HG03039 (cell line): ENCODE results near the gene TMEM179.
"Not testable (repeated sequence)": the region's sequence is repeated elsewhere in the genome, so short reads cannot be mapped to it uniquely, and the experiment has no call there.

Experiments
- ATAC-seq: cut with Tn5 transposase; IDR thresholded peaks from one replicate; pipeline ENCODE4 v1.9.1; 2021; ENCODE audit warnings: mild to moderate bottlenecking, moderate library complexity; ENCODE audit not compliant: unreplicated experiment

The TMEM179 gene

GRCh38 chr14:104588066-104588857, 16.3 kb downstream of the TMEM179 start:
- no peak for ATAC-seq

DNA sequence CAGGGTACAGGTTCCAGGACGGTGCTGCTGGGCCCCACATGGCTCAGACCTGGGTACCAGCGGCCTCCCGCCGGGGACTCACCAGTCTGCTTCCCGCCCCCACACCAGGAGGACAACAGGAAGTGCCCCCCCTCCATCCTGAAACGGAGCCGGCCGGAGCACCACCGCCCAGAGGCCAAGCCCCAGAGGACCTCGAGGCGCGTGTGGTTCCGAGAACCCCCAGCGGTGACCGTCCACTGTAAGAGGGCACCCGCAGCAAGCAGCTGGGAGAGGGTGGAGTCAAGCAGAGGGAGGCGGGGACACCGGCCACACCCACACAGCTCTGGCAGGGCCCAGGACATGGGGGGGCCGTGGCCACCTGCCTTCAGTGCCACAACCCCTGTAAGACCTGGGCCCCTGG, 16.9 kb downstream of the TMEM179 start:
- ATAC-seq = no peak

DNA sequence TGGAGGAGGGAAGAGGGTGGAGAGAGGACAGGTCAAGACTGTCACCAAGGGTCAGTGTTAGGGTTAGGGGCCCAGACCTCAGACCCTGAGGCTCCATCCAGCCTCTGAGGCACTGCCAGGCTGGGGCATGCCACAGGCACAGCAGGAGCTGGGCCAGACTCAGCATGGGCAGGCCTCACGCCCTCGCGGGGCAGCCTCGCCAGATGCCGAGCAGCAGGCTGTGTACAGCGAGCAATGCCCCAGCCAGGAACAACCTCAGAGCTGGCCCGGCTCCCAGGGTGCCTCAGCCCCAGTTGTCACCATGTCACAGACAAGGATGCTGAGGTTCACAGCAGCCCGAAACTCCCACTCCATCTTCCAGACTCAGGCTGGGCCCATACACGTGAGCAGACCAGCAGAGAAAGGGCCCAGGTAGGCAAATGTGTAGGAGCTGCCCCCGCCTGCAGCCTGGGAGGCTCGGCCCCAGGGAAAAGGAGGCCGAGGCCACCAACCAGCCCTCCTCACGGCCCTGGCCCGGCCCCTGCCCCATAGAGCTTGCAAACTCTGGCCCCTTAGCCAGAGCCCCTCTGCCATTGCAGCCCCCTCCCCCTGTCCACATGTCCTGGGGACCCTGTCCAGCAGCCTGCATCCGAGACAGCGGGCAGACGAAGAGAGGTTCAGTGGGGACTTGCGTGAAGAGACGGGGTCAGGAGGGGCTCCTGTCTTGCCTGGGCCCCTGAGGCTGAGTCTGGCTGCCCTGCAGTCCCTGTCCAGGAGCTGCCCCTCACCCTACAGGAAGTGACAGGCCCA, 17.5 kb downstream of the TMEM179 start:
- no peak for ATAC-seq

- ATAC-seq = no peak
Measured at GRCh38 chr14:104585966-104586697, 18.4 kb downstream of the TMEM179 start.

DNA sequence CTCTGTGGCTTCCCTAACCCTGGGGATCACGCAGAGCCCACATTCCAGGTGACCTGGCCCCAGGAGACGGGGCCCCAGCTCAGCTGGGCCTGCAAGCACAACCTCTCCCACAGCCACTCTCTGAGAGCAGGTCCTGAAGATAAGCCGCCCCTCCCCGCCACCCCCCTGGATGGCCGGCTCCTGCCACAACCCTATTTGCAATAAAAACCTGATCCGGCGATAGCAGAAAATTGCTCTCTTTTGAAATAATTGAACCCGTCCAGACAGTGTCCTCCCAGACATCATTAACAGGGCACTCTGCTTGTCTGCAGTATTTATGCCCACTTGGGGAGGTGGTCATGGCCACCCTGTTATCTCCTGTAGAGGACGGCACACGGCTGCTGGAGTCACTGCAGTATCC, 20.0 kb downstream of the TMEM179 start:
- ATAC-seq = no peak

DNA sequence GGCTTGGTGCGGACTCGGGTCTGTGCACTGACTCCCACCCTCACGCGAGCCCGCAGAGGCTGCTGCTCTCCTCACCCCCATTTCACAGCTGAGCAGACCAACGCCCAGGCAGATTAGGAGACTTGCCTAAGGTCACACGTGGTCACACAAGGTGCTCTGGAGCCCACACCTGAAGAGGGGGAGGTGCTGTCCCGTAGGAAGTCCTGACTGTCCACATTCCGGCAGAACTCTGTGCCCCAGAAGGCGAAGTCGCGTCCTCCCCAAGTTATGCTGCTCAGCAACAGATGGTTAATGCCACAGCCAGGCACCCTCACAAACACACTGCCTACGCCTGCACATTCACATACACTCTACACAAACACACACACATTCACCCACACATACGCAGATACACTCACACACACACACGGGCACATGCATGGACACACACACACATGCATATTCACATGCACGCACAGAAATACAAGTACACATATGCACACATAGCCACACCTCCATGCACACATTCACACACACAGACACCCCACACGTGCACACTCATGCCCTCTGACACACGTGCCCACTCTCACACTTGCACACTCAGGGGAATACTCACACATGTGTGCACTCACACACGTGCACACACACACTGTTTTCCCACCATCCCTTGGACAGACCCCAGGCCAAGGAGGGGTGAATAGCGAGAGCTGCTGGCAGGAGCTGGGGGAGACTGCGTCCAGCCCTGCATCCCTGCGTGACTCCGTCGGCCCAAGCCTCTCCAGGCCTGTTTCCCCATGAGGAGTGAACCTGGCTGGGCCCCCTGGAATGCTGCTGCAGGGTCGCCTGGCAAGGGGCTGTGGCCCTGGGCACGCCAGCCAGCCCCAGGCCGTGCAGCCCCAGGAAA, 20.9 kb downstream of the TMEM179 start:
- no peak for ATAC-seq

DNA sequence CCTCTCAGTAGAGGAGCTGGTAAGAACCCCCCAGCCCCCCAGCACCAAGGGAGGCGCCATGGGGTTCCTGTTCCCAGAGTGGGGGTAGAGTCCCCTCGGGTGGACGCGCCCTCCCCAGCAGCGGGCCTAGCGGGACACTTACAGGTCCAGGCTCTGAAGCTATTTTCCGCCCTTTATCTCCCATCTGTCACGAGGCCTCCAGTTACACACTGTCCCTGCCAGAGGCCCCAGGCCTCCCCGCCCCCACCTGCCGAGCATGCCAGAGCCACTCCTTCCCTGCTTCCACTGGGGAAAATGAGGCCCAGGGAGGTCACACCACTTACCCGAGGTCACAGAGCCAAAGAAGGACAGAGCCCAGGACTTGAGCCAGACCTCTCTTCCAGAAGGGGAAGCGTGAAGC, 21.9 kb downstream of the TMEM179 start:
- no peak for ATAC-seq

- no peak for ATAC-seq
Measured at GRCh38 chr14:104582005-104582404, 22.6 kb downstream of the TMEM179 start.

DNA sequence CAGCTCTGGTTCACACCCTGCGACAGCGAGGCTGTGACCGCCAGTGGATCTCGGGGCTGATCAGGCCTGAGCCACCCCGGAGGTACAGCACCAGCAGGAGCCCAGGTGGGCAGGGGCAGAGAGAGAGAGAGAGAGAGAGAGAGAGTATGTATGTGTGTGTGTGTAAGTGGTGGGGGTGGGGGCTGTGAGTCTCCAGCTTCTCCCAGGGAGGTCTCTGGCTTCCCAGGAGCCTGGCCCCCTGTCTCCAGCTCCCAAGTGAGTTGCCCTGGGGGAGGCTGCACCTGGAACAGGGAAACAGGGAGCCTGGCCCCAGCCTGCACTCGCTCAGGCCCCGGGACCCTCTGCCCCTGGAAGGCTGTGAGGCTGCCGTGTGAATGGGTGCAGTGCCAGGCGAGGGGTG, 23.1 kb downstream of the TMEM179 start:
- ATAC-seq = no peak

GRCh38 chr14:104580961-104581360, 23.6 kb downstream of the TMEM179 start:
- ATAC-seq = no peak

DNA sequence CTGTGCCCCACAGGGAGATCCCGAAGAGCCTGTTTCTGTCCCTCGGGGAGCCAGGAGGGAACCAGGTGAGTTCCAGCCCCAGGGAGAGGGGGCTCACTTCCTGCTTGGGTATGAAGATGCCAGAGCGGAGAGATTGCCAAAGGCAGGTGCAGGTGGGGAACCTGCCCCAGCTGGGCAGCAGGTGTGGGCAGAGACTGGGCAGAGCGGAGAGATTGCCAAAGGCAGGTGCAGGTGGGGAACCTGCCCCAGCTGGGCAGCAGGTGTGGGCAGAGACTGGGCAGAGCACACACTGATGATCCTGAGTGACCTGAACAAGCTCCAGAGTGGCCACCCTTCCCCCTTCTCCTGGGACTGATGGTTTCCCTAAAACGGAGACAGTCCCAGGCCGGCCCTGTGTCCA, 24.6 kb downstream of the TMEM179 start:
- ATAC-seq = not testable (repeated sequence)

DNA sequence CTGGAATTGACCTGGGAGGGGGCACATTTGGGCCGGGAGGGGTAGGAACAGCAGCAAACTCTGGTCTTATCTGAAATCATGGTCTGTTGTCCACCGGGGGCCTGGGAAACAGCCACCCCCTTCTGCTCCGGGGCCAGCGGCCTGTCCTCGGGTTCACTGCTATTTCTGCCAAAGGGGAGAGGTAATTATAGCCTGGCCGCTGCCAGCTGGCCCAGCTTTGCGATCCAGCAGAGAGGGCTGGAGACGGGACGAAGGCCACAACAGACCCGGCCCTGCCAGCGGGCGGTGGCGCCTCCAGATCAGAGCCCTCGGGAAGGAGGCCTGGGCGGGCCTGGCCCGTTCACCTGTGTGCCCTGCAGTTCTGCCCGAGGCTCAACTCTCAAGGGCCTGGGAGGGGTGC, 25.1 kb downstream of the TMEM179 start, which contains the start of gene C14orf180:
TSS of gene C14orf180 (plus strand) at position 258 of the 400 bp plus-strand sequence. CDS start 6,667 bp downstream, outside the sequence.
- no peak for ATAC-seq

DNA sequence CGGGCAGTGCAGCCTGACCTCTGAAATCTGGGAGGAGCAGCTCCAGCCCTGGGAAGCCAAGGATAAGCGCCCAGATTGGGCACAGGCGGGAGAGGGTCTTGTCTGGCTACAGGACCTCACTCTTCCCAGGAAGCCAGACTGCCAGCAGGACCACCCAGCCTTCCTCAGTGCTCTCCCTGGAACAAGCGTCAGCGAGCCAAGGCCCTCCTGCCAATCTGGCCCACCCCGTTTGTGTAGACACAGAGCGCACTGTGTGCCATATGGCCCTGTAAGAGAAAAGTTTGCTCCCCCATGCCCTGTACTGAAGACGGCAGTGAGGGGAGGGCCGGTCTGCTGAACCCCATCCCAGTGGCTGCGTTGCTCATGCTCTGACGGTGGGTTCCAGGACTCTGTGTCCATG, 26.3 kb downstream of the TMEM179 start:
- ATAC-seq = no peak

DNA sequence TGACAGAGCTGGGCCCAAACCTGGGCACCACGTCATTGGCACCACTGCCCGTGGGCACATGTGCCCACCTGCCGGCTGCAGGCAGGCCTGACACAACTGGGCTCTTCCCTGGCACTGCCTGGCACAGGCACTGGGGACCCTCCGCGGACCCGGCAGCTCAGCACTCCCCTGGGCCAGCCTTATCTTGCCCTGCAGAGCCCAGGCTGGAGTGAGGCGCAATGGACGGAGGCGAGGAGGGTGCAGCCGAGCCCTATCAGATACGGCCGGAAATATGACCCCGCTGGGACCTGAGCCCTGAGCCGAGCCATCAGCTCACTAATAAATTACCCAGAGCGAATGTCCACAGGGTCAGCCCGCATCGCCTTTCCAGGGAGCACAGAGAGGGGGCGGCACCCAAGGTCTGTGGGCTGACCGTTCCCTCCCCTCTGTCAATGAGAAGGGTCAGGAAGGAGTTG, 26.7 kb downstream of the TMEM179 start:
- no peak for ATAC-seq

GRCh38 chr14:104577426-104577825, 27.1 kb downstream of the TMEM179 start:
- no peak for ATAC-seq

GRCh38 chr14:104576970-104577332, 27.6 kb downstream of the TMEM179 start:
- no peak for ATAC-seq

GRCh38 chr14:104576232-104576969, 28.2 kb downstream of the TMEM179 start:
- no peak for ATAC-seq

DNA sequence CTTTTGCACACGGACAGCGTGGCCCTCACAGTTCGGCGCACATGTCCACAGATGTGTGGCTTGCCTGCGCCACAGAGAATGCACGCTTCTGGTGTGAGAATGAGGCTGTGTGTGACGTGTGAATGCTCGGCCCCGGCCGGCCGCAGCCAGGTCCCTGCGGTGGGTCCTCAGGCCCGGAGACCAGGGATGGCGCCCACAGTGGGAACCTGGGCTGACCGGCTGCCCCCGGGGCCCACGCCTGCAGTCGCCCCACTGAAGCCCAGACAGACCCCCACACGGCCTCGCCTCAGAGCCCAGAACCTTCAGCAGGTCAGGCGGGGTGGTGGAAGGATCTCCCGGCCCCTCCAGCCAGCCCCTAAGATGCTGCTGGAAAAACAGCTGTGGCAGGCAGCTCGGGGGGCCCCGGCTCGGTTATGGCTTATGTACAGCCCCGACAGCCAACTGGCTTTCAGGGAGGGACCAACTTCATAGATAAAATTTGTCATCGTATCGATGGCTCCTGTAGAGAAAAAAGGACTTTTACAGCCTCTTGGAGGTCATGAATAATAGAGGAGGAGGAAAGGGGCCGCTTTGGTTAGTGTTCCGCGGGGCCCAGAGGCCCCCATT, 29.5 kb downstream of the TMEM179 start:
- no peak for ATAC-seq

GRCh38 chr14:104574536-104574935, 30.0 kb downstream of the TMEM179 start:
- ATAC-seq = no peak
